NCI-H1694 (cell line): Measurements from ENCODE around the gene RANBP3.
"Not testable (repeated sequence)": the region's sequence is repeated elsewhere in the genome, so short reads cannot be mapped to it uniquely, and the experiment has no call there.

Source experiments
- DNase-seq: peaks from one replicate; lab custom pipeline; 2025; lab: John Stamatoyannopoulos, UW

Gene RANBP3

GRCh38 chr19:5966215-5966614 is 11.7 kb downstream of the RANBP3 start:
- DNase-seq, result no peak

GRCh38 chr19:5964816-5965565 is 12.9 kb downstream of the RANBP3 start:
- no peak for DNase-seq

GRCh38 chr19:5963855-5964254 is 14.1 kb downstream of the RANBP3 start:
- DNase-seq, result no peak

GRCh38 chr19:5963259-5963658 is 14.7 kb downstream of the RANBP3 start:
- not testable (repeated sequence) for DNase-seq

GRCh38 chr19:5961969-5962945 is 15.7 kb downstream of the RANBP3 start:
- peak; percentile 83 for DNase-seq

DNA sequence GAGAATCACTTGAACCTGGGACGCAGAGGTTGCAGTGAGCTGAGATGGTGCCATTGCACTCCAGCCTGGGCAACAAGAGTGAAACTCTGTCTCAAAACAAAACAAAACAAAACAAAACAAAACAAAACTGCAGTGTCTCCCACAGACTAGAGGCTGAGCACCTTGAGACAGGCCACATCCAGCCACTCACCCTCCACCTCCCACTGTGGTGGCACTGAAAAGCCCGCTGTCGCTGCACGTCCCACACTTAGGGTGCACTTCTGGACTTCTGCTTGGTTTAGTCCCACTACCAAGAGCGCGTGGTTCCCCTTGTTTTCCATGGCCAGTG is 16.3 kb downstream of the RANBP3 start:
- not testable (repeated sequence) for DNase-seq

GRCh38 chr19:5960005-5961001 is 17.6 kb downstream of the RANBP3 start:
- DNase-seq, result no peak

GRCh38 chr19:5959260-5960004 is 18.5 kb downstream of the RANBP3 start:
- DNase-seq, result no peak

GRCh38 chr19:5958851-5959122 is 19.2 kb downstream of the RANBP3 start:
- DNase-seq, result no peak

GRCh38 chr19:5958074-5958850 is 19.7 kb downstream of the RANBP3 start:
- no peak for DNase-seq

- DNase-seq, result no peak
These were observed 20.8 kb downstream of the RANBP3 start for GRCh38 chr19:5957170-5957569.

- no peak for DNase-seq
These were observed 21.2 kb downstream of the RANBP3 start for GRCh38 chr19:5956728-5957127.

GRCh38 chr19:5956323-5956722 is 21.6 kb downstream of the RANBP3 start:
- DNase-seq, result no peak

DNA sequence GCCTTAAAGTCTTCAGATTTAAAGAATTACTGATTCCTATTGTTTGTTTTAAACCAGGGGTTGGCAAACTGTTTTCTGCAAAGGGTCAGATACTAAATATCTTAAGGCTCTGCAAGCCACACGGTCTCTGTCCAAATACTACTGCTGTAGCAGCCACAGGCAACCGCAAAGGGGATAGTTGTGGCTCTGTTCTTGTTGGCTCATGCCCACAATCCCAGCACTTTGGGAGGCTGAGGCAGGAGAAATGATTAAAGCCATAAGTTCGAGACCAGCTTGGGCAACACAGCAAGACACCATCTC is 22.4 kb downstream of the RANBP3 start:
- no peak for DNase-seq

DNA sequence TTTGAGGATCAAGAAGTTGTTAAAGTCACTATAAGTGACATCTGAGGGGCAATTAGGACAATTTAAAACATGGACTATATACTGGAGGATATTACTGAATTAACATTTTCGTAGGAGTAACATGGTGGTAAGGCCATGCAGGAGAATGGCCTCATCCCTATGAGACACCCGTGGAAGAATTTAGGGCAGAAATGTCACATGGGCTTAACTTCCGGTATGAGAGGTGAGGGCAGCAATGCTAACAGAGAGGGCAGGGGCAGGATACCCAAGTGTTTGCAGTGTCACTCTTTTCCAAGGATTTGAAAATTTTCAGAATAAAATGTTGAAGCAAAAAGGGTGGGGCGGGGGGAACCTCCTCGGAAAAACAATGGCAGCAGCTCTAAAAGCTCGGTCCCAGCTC is 23.6 kb downstream of the RANBP3 start:
- no peak for DNase-seq

- no peak for DNase-seq
These were observed 24.2 kb downstream of the RANBP3 start for GRCh38 chr19:5953680-5954213.

DNA sequence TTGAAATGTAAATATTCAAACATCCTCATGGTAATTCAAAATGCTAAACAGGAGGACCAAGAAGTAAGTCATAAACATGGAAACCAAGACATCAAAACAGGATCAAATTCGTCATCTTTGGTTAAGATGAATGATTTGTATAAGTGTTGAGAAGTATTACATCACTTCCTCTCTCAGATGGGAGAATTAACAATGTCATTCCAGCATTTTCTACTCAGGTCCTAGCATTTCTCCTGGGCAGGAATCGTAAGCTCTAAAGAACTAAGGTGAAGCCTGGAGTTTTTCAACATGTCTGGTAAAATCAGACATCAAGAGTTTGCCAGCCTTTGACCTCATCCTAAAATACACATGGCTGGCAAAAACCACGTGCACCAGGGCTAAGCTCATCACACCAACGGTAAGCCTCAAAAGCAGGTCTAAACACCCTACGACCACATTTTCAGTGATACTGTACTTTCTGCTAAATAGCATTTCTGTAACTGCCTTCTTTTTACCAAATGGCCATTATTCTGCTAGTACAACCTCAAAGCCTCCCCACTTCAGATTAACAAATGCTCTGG is 24.8 kb downstream of the RANBP3 start:
- DNase-seq, result no peak

- no peak for DNase-seq
These were observed 25.5 kb downstream of the RANBP3 start for GRCh38 chr19:5952193-5953029.

DNA sequence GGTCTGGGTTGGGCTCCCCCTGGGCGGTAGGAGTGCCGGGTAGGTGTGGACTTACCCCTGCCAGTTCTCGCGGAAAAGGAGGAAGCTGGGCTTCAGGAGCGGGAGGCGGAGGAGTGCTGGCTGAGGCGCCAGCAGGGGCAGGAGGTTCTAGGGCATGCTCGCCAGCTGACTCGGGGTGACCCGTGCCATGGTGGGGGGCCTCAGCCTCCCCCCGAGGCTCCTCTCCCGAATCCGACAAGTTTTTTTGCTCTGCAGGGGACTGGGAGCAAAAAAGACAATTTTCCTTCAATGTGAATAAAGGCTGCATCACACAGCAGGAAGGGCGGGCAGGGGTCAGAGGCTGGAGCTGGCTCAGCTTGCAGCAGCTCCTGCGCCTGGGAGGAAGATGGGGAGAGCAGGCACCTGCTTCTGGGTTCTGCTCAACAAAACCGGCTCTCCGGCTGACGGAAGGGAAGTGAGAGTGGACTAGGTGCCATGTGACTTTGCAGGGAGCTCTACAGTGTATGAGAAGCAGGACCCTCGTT is 26.5 kb downstream of the RANBP3 start:
- no peak for DNase-seq
